Stimulated activated naive CD8-positive, alpha-beta T cell treated with anti-CD3 and anti-CD28 coated beads, Interleukin-15, amount 100 ng/mL, for 72 hours (primary cell): ENCODE results near the gene STK33.

ENCODE experiments used
- ATAC-seq: fragments of 150-1000 bp; cut with Tn5 transposase; 2 replicates; pipeline ENCODE4 v1.10.0; 2021; ENCODE audit warnings: mild to moderate bottlenecking, moderate library complexity
- DNase-seq, 2 donors: peaks; one replicate each; pipeline ENCODE4 v3.0.0; 2021 to 2022
- H3K27ac Mint-ChIP-seq, 2 donors: one replicate each; pipeline ENCODE4 v1.8.0; 2022; ENCODE audit warnings: mild to moderate bottlenecking in 2 of 2, mixed read lengths in 2 of 2, moderate library complexity in 2 of 2
- H3K27me3 Mint-ChIP-seq: one replicate; pipeline ENCODE4 v1.8.0; 2022; ENCODE audit warnings: mixed read lengths
- H3K4me1 Mint-ChIP-seq: one replicate; pipeline ENCODE4 v1.8.0; 2022; ENCODE audit warnings: mild to moderate bottlenecking, mixed read lengths
- H3K4me3 Mint-ChIP-seq, 2 donors: one replicate each; pipeline ENCODE4 v1.8.0; 2022; ENCODE audit warnings: mild to moderate bottlenecking in 2 of 2, mixed read lengths in 2 of 2, moderate library complexity in 1 of 2
- H3K9me3 Mint-ChIP-seq, 2 donors: one replicate each; pipeline ENCODE4 v1.8.0; 2022; ENCODE audit warnings: mixed read lengths in 2 of 2

STK33 gene

DNA sequence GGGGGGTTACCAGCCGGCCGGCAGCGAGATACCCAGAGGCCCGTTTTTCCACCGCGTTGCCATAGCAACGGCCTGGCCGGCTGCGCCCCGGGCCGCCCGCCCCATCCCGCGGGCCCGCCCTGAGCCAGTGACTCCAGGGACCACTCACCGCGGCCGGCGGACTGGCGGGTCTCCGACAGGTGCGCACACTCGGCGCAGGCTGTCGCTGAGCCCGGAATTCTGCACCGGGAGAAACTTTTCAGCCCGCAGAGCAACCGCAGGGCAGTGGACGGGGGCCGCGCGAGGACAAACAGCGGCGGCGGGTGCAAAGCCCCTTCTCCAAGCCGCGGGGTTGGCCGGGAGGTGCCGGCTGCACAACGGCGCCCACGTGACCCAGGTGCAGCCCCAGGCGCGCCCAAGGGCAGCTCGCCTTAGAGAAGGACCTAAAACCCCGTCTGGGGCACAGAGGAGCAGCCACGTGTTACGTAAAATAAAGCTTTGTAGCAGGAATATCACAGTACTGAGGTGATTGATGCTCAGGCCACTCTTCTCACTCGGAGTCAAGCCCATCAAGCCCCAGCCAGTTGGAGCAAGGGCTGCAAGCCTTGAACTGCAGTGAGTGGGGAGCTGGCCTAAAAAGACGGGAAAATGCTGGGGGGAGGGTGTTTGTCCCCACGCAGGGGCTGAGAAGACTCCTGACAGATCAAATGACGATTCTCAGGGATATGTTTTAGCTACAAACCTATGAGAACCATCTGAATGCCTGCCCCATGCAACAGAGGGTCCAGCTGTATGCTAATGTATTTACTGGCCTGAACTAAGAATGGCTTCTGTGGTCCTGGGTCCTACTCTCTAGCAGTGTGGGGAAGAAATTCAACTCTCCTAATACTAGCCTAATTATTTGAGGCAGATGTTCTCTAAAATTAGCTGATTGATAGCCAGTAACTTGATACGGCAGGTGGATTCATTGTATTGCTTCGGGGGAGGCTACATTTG is at the start of gene STK33:
TSS of gene STK33 (minus strand) at position 294 of the 975 bp plus-strand sequence. CDS start 119,323 bp downstream, outside the sequence.
- H3K4me1 Mint-ChIP-seq: peaks cover 12% of the 10 kb centered on the region
- DNase-seq (peak; percentile 70 to 79), ATAC-seq (peak; percentile 97)
- peaks cover 51% of the 10 kb centered on the region for H3K27me3 Mint-ChIP-seq
- no peaks in the 10 kb centered on the region for H3K9me3 Mint-ChIP-seq
- H3K4me3 Mint-ChIP-seq: peak within 1 kb of the TSS; percentile 84 to 85
- peak within 1 kb of the TSS; percentile 27 to 59 for H3K27ac Mint-ChIP-seq

DNA sequence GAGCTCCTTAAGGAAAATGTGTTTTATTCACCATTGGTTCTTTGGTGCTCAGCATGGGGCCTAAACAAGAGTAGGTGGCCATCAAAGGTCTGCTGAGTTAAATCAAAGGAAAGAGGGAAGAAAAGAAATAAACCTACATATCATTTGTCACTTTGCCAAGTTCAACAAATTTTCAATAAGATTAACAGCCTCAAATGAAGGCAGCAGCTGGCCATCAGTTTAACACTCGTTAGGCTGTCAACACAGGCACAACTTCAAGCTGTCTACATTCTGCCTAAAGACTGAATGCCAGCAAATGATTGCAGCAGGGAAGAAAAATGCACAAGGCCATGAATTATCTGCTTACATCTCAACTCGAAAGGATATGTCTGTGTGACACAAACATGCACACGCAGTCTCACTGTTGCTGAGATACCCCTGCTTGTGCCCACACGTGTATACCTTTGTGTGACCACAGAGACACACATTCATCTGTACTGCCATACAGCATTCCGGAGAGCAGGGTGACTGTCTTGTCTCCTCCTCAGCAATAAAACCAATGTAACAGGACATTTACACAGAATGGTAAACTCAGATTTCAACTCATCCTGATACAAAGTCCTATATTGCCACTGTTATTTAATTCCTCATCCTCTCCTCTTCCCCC is 48.3 kb upstream of the STK33 start:
- ATAC-seq (no peak), DNase-seq (no peak)
- Mint-ChIP-seq H3K4me1 (peaks cover 11% of the 10 kb centered on the region), H3K27me3 (no peaks in the 10 kb centered on the region), H3K4me3 (no peak overlapping the region), H3K9me3 (no peaks in the 10 kb centered on the region), H3K27ac (no peak overlapping the region)

DNA sequence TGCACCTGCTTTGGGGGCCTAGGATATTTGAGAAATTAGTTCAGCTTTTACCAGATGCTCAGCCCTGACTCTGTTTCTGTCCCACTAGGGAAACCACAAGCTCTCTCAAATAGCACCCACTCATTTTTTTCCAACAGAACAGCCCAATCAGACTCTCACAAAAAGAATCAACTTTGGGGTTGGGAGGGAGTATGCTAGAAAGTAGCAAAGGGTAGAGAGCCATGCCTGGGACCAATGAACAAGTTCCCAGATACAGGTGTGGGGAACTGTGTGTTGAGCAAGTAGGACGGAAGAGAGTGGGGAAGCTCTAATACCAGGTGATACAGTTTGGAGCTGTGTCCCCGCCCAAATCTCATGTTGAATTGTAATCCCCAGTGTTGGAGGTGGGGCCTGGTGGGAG is 47.3 kb upstream of the STK33 start:
- H3K9me3 Mint-ChIP-seq: peaks cover 4 to 6% of the 10 kb centered on the region in 2 donors
- no peak overlapping the region for H3K27ac Mint-ChIP-seq
- no peak overlapping the region for H3K4me3 Mint-ChIP-seq
- no peaks in the 10 kb centered on the region for H3K27me3 Mint-ChIP-seq
- no peak for DNase-seq
- peaks cover 11% of the 10 kb centered on the region for H3K4me1 Mint-ChIP-seq
- no peak for ATAC-seq

DNA sequence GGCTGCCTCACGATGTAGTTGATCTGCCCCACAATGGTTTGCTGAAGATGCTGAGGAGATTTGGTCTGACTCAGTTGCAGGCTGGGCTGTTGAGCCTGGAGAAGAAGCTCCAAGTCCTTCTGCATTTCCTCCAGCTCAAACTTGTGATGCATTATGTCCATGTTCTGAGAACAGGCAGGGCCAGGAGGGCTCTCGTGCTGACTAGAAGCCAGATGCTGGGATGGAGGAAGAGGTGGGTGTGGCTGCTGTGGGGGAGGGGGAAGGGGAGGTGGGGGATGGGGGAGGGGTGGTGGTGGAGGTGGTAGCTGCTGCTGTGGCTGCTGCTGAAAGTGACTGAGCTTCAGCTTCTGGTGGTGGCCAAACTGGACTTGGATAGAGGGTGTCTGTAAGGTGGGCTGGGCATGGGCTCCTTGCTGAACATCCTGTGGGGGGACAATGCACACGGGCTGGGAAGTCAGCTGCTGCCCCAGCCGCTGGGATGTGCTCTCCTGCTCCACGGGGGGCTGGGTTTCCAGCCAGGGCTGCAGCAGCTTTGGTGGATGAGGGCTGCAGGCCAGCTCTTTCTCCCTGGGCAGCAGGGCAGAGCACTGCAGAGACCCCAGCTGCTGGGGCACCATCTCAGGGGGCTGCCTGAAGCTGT is 46.4 kb upstream of the STK33 start:
- DNase-seq (no peak), ATAC-seq (no peak)
- Mint-ChIP-seq H3K27me3 (no peaks in the 10 kb centered on the region), H3K4me3 (no peak overlapping the region), H3K27ac (no peak overlapping the region), H3K4me1 (peaks cover 11% of the 10 kb centered on the region), H3K9me3 (peaks cover 4 to 8% of the 10 kb centered on the region in 2 donors)

DNA sequence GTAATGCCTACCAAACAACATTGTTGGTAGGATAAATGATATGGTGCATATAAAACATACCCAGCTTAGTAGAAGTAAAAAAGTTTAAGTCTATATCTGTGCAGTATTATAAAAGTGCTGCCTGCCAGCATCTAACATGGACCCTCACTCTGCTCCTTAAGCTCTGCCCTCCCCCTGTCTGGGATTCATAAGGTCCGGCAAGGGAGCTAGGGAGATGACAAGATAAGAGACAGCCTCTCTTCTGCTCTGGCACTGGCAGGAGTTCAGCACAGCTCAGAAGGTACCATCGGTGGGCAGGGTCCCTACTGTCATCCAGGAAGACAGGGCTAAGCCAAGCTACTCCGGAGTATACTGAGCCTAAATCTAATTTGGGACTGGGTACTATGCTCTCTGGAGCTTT is 45.6 kb upstream of the STK33 start:
- Mint-ChIP-seq H3K27me3 (no peaks in the 10 kb centered on the region), H3K9me3 (peaks cover 4 to 8% of the 10 kb centered on the region in 2 donors), H3K4me1 (peaks cover 11% of the 10 kb centered on the region), H3K4me3 (no peak overlapping the region), H3K27ac (no peak overlapping the region)
- ATAC-seq (no peak), DNase-seq (no peak)

DNA sequence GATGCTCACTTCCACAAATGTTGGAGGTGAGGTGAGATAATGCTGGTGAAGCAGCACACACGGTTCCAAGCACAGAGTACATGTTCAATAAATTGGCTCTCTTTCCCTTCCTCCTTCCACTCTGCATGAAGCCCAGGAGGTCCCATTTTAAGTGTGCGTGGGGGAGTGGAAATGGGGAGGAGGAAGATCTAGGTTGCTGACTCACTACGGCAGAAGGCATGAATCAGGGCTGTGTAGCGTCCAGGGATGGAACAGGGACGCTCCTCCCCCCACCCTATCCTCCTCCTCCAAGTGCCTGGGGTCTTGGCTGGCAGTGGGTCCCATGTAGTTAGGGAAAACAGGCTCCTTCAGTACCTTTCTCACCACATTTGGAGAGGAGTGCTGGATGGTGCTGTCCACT is 44.3 kb upstream of the STK33 start:
- no peak for DNase-seq

DNA sequence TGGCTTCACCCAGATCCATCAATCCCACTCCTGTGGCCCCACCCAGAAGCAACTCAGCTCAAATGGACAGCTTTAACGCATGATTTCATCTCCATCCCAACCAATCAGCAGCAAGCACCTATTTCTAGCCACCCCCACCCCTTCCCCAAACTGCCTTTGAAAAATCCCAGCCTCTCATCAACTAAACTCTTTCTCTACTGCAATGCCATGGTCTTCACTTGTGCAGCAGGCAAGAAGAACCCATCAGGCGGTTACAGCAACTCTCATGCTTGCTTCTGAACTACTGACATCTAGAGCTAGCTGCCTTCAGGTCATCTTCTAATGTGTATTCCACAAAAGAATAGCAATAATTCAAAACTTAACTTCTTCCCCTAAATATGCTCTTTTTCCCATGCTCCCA is 42.1 kb upstream of the STK33 start:
- DNase-seq (no peak), ATAC-seq (no peak)
- Mint-ChIP-seq H3K4me3 (no peak overlapping the region), H3K27me3 (no peaks in the 10 kb centered on the region), H3K27ac (no peak overlapping the region), H3K4me1 (peaks cover 2% of the 10 kb centered on the region), H3K9me3 (peaks cover 4 to 8% of the 10 kb centered on the region in 2 donors)

More for the DNA sequence above, 44.3 kb upstream of the STK33 start:
- Mint-ChIP-seq H3K9me3 (peaks cover 4 to 8% of the 10 kb centered on the region in 2 donors), H3K27me3 (no peaks in the 10 kb centered on the region), H3K27ac (no peak overlapping the region), H3K4me3 (no peak overlapping the region), H3K4me1 (peaks cover 11% of the 10 kb centered on the region)
- no peak for ATAC-seq

DNA sequence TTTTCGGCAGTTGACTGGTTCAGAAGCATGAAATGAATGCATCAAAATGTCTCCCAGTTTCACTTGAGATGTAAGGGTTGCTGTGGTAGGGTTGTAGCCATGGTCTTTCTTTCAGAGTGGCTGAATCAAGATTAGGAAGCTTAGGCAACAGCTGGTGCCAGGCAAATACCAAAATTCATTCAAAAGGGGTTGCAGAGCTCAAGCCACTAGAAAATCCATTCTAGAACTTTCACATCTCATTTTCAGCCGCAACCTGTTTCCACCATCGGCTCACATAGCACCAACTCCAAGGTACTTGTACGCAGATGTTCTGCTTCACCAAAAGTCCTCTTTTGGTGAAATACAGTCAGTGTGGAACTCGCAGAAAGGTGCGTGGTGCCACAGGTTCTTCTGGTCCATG is 40.5 kb upstream of the STK33 start:
- no peaks in the 10 kb centered on the region for H3K4me1 Mint-ChIP-seq
- no peak overlapping the region for H3K27ac Mint-ChIP-seq
- H3K27me3 Mint-ChIP-seq: no peaks in the 10 kb centered on the region
- peaks cover 4 to 8% of the 10 kb centered on the region in 2 donors for H3K9me3 Mint-ChIP-seq
- ATAC-seq (no peak), DNase-seq (no peak)
- H3K4me3 Mint-ChIP-seq: no peak overlapping the region

DNA sequence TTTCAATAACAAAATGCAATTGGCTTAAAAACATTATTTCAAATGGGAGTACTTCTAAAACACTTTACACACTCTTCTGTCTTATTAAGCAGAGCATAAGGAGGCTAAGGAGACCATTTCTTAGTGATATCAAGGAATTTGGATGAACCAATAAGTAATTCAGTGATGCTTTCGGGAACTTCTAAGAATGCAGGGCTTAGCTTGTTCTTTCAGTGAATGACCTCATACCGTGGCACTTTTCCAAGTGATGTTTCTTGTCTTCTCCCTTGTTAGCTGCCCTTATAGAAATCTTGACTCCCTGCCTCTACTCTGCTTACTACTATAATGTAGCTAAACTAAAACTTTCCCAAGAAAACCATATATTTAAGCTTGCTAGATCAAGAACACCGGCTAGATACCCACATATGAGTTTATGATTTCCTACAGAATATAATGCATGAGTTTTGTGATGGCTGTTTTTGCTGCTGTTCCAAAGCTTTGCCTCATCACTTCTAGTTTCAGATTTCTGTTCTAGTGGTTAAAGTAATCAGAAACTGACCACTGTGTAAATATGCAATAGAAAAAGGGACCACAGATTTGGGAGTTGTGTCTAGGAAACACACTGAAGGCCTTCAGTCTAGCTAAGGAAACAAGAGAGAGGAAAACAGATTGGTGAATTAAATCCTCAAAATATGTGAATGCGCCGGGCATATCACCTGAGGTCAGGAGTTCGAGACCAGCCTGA is 37.5 kb upstream of the STK33 start:
- Mint-ChIP-seq H3K27ac (no peak overlapping the region), H3K4me3 (no peak overlapping the region), H3K27me3 (no peaks in the 10 kb centered on the region), H3K4me1 (no peaks in the 10 kb centered on the region), H3K9me3 (peaks cover 2 to 4% of the 10 kb centered on the region in 2 donors)
- ATAC-seq (no peak), DNase-seq (no peak)

DNA sequence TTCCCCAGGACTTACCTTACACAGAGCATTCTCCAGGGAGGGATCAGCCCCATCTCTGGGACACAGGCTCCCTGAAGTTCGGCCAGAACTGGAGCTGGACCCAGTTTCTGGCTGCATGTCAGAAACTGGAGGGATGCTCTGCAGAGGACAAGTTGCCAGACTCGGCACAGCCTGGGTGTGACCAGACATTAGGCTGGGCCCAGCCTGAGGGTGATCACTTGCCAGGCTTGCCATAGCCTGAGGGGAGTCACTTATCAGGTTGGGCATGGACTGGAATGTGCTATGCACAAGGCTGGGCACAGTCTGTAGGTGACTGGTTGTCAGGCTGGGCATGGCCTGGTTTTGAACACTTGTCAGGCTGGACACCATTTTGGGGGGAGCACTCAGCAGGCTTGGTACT is 30.7 kb upstream of the STK33 start:
- Mint-ChIP-seq H3K9me3 (no peaks in the 10 kb centered on the region), H3K4me1 (no peaks in the 10 kb centered on the region), H3K4me3 (no peak overlapping the region), H3K27ac (no peak overlapping the region), H3K27me3 (no peaks in the 10 kb centered on the region)
- ATAC-seq: no peak
- DNase-seq: no peak

DNA sequence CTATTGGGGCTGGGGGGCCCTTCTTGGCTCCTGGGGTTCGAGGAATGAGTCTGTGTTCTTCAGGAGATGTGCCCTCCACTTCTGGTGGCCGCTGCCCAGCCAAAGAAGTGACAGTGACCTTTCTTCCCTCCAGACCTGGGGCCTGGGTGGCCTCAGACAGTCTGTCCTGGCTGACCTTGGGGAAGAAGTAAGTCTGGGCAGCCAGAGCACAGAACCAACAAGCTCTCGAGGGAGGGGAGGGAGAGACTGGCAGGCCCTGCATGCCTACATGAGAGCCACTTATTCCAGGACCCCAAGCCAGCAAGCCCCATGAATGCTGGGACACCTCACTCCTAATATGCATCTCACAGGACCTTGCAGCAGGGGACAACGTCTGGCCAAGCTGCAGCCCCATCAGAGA is 27.1 kb upstream of the STK33 start:
- Mint-ChIP-seq H3K4me1 (no peaks in the 10 kb centered on the region), H3K4me3 (no peak overlapping the region), H3K9me3 (no peaks in the 10 kb centered on the region), H3K27ac (no peak overlapping the region), H3K27me3 (no peaks in the 10 kb centered on the region)
- no peak for ATAC-seq
- no peak for DNase-seq

DNA sequence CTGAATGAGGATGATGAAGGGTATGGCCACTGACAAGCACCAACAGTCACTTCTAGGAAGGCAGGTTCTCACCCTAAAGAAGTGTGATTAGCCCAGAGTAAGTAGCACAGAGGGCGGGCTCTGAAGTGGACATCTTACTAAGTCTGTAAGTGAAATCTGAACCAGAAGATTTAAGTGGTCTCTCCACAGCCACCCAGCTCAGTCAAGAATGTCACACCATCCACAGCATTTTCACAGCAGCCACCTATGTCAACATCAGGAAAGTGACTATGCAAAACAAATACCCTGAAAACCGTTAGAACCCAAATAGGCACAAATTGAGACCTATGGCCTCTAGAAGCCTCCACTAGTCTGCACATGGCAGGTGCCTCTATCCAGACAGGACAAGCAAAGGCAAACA is 23.0 kb upstream of the STK33 start:
- Mint-ChIP-seq H3K4me1 (peaks cover 13% of the 10 kb centered on the region), H3K27me3 (no peaks in the 10 kb centered on the region), H3K9me3 (no peaks in the 10 kb centered on the region), H3K27ac (no peak overlapping the region), H3K4me3 (no peak overlapping the region)
- DNase-seq (no peak), ATAC-seq (no peak)

DNA sequence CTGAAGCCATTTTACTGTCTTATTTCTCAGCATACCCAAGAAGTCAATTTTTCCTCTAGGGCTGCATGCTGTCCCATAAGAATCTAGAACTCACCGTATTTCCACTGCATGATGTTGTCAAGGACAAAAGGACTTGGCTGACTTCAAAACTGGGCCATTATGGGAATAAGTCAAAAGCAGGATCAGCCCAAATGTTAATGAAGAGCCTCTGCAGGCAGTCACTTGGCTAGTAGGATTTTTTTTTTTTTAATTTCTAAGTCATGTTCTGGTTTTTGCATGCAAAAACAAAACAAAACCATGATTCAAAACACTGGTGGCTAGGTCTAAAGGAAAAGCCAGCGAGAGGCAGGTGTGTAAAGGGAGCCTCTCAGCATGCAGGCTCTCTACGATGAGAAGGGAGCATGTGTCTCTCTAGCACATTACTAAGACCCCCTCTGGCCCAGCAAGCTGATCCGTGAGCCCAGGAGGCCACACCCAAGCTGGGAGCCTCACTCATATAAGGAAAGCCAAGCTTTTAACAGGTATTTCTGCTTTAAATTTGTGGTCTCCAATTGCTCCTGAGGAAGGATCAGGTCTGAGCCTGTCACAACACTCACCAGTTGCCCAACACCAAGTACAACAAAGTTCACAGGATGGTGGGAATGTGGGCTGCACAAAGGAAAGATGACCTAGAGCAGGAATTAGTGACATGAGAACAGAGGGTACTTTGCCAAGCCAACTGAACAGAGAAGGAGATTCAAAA is 21.4 kb upstream of the STK33 start:
- H3K27ac Mint-ChIP-seq: no peak overlapping the region
- peaks cover 15% of the 10 kb centered on the region for H3K4me1 Mint-ChIP-seq
- H3K27me3 Mint-ChIP-seq: no peaks in the 10 kb centered on the region
- no peak overlapping the region for H3K4me3 Mint-ChIP-seq
- no peak for DNase-seq
- no peaks in the 10 kb centered on the region for H3K9me3 Mint-ChIP-seq
- ATAC-seq: no peak

DNA sequence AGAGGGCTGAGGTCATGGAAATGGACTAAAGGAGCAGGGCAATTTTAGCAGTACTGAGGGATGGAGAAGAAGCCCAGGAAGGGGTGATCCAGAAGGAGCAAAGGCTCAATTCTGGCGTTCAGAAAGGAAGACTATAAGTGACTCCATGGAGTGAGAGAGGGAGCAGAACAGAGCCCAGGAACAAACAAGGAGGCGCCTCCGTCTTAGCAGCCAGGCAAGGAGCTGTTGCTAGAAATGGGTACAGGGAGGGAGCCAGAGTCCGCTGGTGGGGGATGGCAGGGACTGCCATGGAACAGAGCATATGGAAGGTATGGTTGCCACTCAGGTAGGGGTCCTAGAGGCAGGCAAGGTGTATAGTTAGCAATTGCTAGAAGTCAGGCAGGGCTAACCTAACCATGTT is 20.5 kb upstream of the STK33 start:
- Mint-ChIP-seq H3K27me3 (no peaks in the 10 kb centered on the region), H3K4me1 (peaks cover 20% of the 10 kb centered on the region), H3K9me3 (no peaks in the 10 kb centered on the region), H3K27ac (peak overlapping the region in 1 of 2 donors; percentile 16), H3K4me3 (no peak overlapping the region)
- no peak for ATAC-seq
- DNase-seq: no peak

DNA sequence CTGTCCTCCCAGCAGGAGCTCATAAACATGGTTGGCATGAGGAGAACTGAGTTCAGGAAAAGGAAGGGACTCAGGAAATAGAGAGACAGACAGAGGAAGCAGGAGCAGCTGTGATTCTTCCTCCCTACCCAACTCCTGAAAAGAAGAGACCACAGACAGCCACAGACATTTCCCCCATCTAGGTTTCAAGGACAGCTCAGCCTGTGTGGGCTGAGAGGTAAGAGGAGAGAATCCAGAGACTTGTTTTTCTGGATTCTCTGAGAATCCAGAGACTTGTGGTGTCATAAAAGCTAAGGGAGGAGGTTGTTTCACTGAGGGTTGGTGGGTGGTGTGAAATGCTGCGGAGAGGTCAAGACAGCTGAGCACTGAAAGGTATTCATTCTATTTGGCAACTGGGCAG is 19.0 kb upstream of the STK33 start:
- DNase-seq: no peak
- Mint-ChIP-seq H3K27ac (no peak overlapping the region), H3K4me1 (peaks cover 20% of the 10 kb centered on the region), H3K27me3 (no peaks in the 10 kb centered on the region), H3K4me3 (no peak overlapping the region), H3K9me3 (no peaks in the 10 kb centered on the region)
- no peak for ATAC-seq
